ENCODE measurements around the gene EPB42. TPM values are rescaled to one million over a fixed set of nuclear protein-coding genes. Genes with fewer than 3 reads are reported as not detected.

Gene EPB42
- total and polyA plus RNA-seq, 10 donors: 0.11 to 31.5 (median 1.6) TPM

GRCh38 chr15:43238671-43239131 lies 17.9 kb upstream of the EPB42 start:
- no peak for DNase-seq
- intact Hi-C loops (cut with DNase I; ENCODE audit: low total_unique reads): no loop called here
- 57 to 84% (median 59%) methylated on average over 10 of the region's 10 CpGs for WGBS, 5 donors
- H3K27me3 ChIP-seq (replicated peaks in 1 of 7): peaks cover 0 to 26% (median 0%) of the 10 kb centered on the region in 7 donors
- H3K27ac ChIP-seq: no peak overlapping the region
- no peaks in the 10 kb centered on the region for H3K36me3 ChIP-seq
- H3K4me3 ChIP-seq: no peak overlapping the region
- TF ChIP-seq POLR2AphosphoS5 (IDR thresholded peaks at IDR 0.05) (no peak), POLR2A (IDR thresholded peaks at IDR 0.05) (no peak)
- TF ChIP-seq, protein P1, sequence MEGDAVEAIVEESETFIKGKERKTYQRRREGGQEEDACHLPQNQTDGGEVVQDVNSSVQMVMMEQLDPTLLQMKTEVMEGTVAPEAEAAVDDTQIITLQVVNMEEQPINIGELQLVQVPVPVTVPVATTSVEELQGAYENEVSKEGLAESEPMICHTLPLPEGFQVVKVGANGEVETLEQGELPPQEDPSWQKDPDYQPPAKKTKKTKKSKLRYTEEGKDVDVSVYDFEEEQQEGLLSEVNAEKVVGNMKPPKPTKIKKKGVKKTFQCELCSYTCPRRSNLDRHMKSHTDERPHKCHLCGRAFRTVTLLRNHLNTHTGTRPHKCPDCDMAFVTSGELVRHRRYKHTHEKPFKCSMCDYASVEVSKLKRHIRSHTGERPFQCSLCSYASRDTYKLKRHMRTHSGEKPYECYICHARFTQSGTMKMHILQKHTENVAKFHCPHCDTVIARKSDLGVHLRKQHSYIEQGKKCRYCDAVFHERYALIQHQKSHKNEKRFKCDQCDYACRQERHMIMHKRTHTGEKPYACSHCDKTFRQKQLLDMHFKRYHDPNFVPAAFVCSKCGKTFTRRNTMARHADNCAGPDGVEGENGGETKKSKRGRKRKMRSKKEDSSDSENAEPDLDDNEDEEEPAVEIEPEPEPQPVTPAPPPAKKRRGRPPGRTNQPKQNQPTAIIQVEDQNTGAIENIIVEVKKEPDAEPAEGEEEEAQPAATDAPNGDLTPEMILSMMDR (IDR thresholded peaks at IDR 0.05 in 8 of 11, conservative IDR thresholded peaks at IDR 0.05 in 3 of 11): no peak
- H3K4me1 ChIP-seq: peaks cover 0 to 23% (median 6%) of the 10 kb centered on the region in 6 donors
- H3K9me3 ChIP-seq: no peaks in the 10 kb centered on the region

GRCh38 chr15:43237842-43238470 lies 17.1 kb upstream of the EPB42 start:
- no peaks in the 10 kb centered on the region for H3K36me3 ChIP-seq
- H3K27me3 ChIP-seq (replicated peaks in 1 of 7): peaks cover 0 to 26% (median 0%) of the 10 kb centered on the region in 7 donors
- no peak for DNase-seq
- intact Hi-C loops (cut with DNase I; ENCODE audit: low total_unique reads): no loop called here
- no peak overlapping the region for H3K4me3 ChIP-seq
- WGBS, 5 donors: 75 to 89% (median 81%) methylated on average over 9 of the region's 9 CpGs
- no peaks in the 10 kb centered on the region for H3K9me3 ChIP-seq
- no peak overlapping the region for H3K27ac ChIP-seq
- H3K4me1 ChIP-seq: peaks cover 0 to 23% (median 6%) of the 10 kb centered on the region in 6 donors
- TF ChIP-seq POLR2A (IDR thresholded peaks at IDR 0.05): no peak
- TF ChIP-seq POLR2AphosphoS5 (IDR thresholded peaks at IDR 0.05): no peak
- TF ChIP-seq, protein P1 (IDR thresholded peaks at IDR 0.05 in 8 of 11, conservative IDR thresholded peaks at IDR 0.05 in 3 of 11): no peak

DNA sequence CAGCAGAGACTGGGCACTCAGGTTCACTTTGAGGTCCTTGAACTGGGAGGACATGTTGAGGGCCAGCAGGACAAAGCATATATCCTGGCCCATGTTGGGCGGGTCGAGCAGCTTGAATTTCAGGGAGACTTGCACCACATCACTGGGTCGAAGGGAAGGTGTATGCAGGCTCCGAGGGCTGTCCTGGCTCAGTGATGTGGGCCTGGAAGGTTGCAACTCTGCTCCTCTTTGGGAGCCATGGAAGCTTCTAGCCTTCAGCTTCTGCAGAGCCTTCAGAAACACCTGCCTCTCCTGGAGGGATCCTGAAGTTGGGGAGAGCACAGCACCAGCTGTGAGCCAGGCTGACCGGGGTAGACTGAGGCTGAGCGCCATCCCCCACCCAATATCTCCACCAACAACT lies 14.7 kb upstream of the EPB42 start:
- TF ChIP-seq POLR2A (IDR thresholded peaks at IDR 0.05) (no peak), POLR2AphosphoS5 (IDR thresholded peaks at IDR 0.05) (no peak)
- TF ChIP-seq, protein P1 (IDR thresholded peaks at IDR 0.05 in 8 of 11, conservative IDR thresholded peaks at IDR 0.05 in 3 of 11): no peak
- H3K36me3 ChIP-seq: no peaks in the 10 kb centered on the region
- no peak for DNase-seq
- H3K9me3 ChIP-seq: no peaks in the 10 kb centered on the region
- H3K4me3 ChIP-seq: no peak overlapping the region
- H3K27ac ChIP-seq: no peak overlapping the region
- H3K27me3 ChIP-seq (replicated peaks in 1 of 7): peaks cover 0 to 26% (median 0%) of the 10 kb centered on the region in 7 donors
- H3K4me1 ChIP-seq: peaks cover 0 to 23% (median 6%) of the 10 kb centered on the region in 6 donors
- intact Hi-C loops (cut with DNase I; ENCODE audit: low total_unique reads): no loop called here
- 85 to 98% (median 95%) methylated on average over 6 of the region's 6 CpGs for WGBS, 5 donors

DNA sequence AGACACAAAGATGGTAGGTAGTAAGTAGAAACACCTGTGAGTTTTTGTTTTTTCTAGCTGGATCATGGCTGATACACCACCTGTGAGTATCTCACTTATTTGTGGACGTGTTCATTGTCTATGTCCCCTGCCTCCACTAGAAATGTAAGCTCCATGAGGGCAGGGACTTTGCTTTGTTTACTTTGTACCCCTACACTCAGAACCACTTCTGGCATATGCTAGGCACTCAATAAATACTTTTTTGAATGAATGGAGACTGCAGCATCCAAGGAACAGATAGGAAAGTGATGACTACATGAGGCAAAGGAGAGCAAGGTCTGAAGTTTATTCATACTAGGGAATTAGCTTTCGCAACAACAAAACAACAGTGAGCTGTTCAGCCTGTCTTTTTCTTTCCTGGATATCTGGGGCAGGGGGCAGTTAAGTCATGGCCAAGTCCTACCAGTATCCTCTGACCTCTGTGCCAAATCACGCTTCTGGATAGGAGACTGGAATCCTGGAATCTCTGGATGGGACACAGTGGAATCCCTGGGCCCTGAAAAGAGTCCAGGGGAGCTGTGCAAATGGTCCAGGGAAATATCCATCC lies 11.6 kb upstream of the EPB42 start:
- Histone ChIP-seq H3K27ac (no peak overlapping the region), H3K36me3 (no peaks in the 10 kb centered on the region), H3K27me3 (replicated peaks in 1 of 7) (peaks cover 0 to 6% (median 0%) of the 10 kb centered on the region in 7 donors), H3K4me1 (no peaks in the 10 kb centered on the region), H3K4me3 (no peak overlapping the region), H3K9me3 (no peaks in the 10 kb centered on the region)
- DNase-seq: no peak
- intact Hi-C loops (cut with DNase I; ENCODE audit: low total_unique reads): no loop called here
- TF ChIP-seq POLR2AphosphoS5 (IDR thresholded peaks at IDR 0.05): no peak
- TF ChIP-seq, protein P1 (IDR thresholded peaks at IDR 0.05 in 8 of 11, conservative IDR thresholded peaks at IDR 0.05 in 3 of 11): no peak
- TF ChIP-seq POLR2A (IDR thresholded peaks at IDR 0.05): no peak
- 75 to 93% (median 87%) methylated on average over 3 of the region's 3 CpGs for WGBS, 5 donors
